NCI-H187 (cell line): Measurements from ENCODE around the gene CAMK2D.

ENCODE experiments used
- DNase-seq, 2 experiments: peaks; one replicate each; lab custom pipeline; 2025; lab: John Stamatoyannopoulos, UW

Gene CAMK2D

DNA sequence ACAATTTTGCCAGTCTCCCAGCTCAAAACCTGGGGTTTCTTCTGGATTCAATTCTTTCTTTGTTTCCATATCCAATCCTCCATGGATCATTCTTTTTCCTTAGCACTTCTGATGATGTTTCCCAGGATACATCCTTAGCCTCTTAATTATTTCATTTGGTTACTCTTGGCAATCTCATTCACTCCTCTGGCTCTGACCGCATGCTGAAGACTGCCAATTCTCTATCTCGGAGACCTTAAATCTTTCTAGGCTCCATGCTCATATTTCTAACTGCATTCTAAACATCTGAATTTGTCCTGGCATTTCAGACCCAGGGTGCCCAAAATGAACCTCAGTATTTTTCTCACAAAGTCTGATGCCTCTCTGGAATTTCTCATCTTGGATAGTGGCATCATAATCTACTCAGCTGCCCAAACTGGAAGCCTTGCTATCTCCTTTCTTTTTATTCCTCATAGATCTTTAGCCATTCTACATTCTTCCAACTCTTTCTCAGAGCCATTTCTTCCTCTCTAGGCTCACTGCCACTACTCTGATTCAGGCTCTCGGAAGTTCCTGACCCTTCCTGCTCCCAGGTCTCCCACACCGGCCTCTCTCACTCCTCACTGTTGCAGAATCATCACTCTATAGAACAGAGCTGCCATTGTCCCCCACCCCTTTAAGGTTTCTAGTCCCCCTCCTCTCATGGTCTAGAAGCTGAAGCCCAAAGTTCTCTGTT is 290.2 kb downstream of the CAMK2D start:
- DNase-seq, result no peak

DNA sequence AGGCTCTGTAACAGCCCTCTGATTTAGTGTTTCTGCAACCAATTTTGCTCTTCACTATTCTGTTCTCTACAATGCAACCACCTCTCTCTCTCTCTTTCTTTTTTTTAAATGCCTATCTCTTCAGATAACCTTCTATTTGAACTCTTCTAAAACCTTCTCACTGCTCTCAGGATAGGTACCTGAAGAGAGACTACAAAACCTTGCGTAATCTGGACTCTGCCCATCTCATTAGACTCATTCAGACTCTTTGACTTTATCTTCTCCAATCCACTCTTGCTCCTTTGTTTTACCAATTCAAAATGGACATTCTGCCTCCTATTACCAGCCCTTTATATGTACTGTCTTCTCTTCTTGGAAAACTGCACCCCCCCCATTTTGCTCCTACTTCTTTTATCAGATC is 291.6 kb downstream of the CAMK2D start:
- DNase-seq, result no peak

DNA sequence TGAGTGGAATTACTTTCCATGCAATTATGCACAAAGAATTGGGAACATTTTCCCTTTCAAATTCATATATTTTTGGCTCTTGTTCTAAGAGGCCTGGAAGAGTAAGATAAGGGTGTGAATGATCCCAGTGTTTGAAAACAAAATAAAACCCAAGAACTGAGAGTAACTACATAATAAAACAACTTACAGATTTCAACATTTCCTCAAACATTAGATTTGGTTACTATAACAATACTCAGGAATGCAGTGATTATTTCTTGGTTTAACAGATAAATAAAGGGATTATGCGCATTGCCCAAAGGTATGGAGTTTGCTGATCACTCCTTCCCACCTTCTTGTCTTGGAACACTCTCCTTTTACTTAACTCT is 292.5 kb downstream of the CAMK2D start:
- no peak for DNase-seq

DNA sequence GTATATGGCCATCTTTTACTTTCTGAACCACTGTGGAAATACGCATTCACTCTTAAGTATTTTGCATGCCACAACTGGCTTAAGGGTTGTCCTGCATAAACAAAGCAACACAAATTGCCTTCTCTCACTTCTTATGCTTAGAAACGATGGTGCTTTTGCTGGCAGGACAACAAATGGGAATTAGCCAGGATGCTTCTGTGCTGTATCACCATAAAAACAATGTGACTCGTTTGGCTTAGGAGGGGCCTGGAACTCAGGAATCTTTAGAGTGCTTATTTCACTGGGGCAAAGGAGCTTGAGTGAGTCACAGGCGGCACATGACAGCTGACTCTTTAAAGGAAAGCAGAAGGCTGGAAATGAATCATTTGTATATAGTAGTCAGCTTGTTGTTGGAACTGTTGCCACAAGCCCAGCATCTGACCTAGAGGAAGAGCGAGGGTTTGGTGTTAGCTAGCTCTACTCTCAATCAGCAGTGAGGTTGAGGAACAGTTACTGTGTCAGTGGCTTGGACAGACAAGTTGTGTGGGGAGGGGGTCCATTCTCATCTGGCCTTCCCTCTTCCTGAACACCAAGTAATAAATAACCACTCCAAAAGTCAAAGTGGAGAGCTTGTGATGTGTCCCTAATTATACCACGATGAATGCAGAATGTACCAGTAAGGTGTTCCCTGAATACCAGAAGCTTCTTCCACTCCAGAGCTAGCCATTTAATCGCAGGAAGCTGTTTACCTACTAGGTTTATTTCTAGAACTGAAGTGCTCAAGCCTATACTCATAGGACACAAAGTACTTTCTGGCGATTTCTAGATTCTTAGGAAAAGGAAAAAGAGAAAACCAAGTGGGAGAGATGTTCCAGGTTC is 293.1 kb downstream of the CAMK2D start:
- DNase-seq, result no peak

DNA sequence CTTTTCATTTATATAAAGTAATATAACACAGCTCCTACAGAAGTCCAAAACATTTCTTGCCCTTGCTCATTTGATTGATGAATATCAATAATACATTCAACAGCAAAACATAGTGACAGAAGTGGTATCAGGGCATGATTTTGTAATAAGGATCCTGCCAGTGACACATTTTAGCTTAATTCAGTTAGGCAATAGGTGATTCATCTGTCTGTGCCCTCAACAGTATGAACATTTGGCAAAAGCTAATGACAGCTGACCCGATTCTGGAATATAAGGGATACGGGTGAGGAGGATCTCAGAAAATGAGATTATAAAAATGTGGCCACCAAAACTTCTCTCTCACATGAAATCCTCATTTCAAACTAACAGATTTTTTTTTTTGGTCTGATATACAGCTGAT is 294.0 kb downstream of the CAMK2D start:
- no peak for DNase-seq

DNA sequence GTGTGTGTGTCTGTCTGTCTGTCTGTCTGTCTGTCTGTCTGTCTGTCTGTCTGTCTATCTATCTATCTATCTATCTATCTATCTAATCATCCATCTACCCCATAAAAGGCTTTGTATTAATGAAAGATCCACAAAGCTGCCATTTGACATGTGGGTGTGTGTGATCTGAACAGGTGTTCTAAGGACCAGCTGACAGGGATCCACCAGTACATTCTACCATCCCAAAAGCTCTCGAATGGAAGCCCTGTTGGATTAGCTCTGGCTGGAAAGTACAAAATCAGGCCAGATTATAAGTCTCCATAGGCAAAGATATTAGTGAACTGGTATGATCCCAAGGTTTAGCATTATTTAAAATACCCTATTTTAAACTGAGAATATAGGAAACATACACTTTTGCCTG is 299.3 kb downstream of the CAMK2D start:
- DNase-seq, result no peak

DNA sequence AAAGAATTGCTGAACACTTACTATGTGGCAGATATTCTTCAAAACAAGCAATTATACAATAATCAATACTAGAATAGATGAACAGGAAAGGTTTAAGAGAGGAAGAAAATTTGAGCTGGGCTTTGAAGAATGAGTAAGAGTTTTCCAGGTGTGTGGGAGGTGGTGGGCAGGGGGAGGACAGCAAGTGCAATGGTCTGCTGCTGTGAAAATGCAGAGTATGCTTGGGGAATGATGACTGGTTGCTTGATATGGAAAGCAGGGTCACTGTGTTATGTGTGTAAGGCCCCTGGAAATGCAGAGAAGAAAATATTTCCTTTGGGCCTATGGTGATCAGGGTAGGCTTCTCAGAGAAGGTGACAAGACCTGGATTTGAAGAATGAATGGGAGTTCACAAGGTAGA is 300.3 kb downstream of the CAMK2D start:
- DNase-seq, result no peak

DNA sequence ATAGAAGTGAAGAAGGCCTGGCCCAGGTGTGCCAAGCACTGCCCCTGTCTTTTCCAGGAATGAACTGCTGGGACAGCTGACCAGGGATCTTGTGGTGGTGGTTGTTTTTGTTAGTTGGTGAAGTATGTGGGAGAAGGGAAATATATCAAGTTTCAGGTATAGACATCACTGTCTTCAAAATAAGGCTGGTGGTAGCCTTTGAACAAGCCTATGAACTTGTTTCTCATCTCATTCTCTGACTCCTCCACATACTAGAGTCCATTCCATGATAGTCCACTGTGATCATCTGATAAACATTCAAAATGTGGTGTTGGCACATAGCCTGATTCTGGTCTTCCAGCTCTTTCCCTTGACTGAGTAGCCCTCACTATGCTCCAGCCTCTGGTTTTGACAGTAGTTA is 303.7 kb downstream of the CAMK2D start:
- DNase-seq, result no peak

DNA sequence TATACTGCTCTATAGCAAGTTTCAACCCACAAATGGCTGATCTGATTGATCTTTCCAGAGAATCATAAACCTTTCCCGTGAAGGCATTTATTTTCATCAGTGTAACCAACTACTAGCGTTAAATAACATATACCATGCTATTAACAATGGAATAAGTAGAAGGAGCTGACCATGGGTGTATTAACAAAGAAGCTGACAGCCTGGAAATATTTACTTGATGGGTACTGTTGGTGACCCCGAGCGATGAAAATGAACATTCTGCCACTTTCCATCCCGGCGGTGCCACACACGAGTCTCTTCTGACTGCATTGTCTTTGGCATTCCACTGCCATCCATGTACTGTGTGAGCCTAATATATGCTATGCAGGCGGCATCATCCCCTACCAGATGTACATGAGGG is 304.4 kb downstream of the CAMK2D start:
- DNase-seq, result no peak

DNA sequence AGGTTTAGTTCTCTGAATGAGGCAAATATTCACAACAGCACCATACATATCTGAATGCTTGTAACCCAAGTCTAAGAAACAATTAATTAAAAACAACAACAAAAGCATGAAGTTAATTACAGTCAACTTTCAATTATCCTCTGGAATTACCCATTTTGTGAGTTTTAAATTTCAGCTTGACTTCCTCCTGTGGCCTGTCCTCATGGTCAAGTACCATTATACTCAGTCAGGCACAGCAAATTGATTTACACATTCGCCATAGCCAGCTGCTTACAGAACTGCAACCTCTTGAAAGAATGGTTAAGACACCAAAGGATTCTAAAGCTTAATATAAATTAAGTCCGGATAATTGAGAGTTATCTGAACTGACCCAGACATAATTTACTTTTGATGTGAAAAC is 306.5 kb downstream of the CAMK2D start:
- no peak for DNase-seq

DNA sequence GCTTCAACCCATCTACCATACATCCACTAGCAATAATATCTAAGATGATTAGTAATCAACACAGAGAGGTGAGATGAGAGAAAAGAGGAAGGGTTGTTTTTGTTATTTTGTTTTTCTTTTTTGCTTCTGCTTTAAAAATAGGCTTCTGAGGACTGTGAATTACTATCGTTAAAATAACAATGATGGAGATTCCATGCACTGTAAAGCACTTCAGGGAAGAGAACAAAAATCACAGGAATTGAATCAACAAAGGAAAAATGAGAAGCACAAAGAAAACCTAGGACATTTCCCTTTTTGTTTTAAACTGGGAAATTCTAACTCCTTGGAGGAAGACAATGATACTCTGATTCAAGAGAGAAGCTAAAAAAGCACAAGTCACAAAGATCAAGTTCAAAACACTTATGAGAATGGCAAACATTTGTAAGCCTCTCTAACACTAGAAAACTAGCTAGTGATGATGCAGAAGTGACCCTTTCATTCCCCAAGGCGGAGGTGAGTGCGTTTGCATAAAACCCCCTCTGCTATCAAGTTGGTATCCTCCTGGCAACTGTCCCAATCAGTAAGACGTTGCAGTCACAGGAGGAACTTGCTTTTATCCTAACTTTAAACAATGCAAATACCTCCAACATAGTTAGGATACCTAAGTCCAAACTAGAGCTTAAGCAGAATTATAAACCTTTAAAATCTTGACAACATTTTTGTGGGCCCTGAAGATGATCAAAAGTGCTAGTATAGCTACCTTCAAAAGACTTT is 308.5 kb downstream of the CAMK2D start:
- DNase-seq, result no peak

DNA sequence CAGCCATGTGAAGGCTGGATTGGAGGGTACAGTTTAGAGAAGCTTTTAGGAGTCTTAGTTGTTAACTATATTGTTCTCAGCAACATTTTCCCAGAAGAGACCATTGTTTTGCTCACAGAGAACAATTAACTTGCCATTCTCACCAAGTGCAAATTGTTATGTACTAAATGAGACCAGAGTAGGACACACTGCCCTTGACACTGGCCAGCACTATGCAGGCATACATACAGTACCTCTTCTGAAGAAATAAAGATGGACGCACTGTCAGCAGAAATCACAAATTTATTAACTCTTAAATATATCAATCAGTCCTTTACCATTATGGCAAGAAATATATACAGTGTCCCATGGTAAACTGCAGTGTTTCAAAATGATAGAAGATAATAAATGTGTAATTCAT is 309.4 kb downstream of the CAMK2D start:
- DNase-seq, result no peak

DNA sequence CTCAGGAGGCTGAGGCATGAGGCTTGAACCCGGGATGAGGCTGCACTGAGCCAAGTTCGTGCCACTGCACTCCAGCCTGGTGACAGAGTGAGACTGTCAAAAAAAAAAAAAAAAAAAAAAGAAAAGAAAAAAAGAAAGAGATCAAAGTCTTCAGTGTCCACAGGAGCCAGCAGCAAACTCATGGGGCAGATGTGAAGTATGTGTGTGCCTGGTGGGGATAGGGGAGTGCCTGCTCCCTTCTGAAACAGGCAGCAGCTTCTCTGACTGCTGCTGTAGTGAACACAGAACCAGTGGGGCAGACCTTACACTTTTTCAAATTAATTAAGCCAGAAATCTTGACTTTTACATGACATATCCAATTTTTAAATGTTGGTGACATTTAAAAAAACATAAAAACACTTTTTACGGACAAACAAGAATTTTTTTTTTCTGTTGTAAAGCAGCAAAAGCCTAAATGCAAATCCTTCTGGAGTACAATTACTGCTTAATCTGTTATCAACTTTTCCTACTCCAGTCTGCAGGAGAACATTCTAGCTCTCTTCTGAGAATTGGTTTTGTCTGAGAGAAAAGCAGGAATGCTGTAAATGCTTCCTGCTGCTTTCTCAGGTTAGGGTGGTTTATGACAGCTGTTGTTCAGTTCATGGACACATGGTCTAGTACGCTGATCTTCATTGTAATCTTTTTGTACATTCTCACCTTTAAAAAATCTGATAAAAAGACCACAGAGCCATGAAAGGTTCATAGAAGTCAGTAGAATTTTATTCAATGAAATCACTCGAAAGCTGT is 311.1 kb downstream of the CAMK2D start:
- no peak for DNase-seq

DNA sequence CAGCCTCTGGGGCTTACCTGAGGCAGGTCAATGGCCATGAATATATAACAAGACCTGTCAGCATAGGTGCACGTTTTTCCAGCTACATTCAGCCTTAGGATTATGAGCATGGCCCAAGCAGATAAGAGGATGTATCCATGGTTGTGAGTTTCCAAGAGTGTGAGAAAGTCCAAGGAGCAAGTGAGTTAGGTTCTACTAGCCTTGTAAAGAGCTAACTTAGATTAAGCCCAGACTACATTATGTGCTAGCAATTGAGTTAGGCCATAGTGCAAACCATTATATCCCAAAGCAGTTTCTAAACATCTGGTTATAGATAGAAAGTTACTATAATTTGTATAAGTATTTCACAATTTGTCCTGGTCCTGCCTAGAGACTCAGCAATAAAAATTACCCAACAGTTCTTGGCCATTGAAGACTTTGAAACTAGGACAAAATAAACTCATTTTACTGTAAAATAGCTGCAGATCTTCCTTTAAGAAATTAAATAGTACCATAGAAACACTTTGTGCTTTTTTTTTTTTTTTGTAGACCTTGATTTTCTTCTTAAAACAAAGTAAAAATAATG is 312.0 kb downstream of the CAMK2D start:
- no peak for DNase-seq

DNA sequence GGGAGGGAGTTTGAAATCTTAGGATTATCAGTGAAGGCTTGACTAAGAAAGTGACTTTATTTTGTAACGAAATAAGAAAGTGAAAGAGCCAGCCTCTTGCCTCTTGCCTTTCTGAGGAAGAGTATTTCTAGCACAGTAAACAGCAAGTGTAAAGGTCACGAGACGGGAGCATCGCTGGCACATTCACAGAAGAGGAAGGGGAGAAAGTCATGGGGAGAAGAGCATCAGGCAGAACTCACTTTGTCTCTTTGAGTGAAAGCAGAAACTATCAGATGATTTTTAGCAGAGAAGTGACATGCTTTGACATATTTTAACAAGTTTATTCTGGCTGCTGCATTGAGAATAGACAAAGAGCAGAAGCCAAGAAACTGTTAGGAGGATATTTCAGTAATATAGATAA is 313.8 kb downstream of the CAMK2D start:
- no peak for DNase-seq

DNA sequence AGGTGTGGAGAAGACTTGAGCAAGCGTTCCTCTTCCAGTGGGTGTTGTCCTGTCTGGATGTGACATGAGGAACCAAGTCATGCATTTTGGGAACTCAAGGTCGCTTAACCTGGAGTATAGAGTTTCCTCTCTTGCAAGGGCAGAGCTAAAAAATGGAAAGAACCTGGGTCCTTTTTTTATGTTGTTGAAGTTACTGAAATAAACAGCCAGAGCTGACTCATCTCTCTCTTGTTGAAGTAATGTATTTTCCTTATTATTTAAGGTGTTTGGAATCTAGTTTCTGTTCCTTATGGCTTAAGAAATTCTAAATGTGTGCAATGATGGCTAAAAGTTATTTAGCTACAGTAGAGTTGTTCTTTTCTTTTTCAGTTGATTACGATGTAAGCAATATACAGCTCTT is 314.5 kb downstream of the CAMK2D start:
- DNase-seq, result no peak

DNA sequence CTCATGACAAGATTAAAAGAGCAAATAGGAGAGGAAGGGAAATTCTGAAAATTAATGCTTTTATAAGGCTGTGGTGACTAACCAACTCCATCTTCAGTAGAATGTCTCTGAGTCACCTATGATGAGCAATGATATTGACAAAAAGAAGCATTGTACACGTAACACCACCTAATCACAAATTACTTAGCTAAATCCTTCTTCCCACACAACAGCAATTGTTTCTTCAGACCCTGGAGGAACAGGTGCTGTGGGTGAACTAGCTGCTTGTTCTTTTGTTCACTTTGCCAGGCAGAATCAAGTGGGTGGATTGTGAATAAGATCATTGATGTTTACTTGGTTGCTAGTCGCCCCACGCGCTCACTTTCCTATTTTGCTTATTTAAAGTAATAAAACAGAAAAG is 315.5 kb downstream of the CAMK2D start:
- DNase-seq, result no peak

DNA sequence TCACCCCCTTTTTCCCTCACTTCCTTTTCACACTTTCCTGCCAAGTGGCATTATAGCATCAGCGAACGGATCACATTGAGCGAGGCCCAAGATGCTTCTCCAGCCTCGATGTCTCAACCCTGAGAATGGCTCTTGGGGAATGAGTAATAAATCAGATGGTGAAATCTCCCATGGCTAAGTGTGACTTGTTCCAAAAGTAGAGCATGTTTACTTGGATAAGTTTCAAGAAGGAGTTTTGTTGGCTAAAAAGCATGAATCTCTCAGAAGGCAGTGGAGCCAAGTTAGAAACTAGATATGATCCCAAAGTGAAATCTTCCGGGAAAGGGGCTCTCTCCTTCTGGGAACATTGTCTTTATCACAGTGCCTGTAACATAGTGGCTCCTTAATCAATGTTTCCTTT is 316.3 kb downstream of the CAMK2D start:
- DNase-seq, result no peak

DNA sequence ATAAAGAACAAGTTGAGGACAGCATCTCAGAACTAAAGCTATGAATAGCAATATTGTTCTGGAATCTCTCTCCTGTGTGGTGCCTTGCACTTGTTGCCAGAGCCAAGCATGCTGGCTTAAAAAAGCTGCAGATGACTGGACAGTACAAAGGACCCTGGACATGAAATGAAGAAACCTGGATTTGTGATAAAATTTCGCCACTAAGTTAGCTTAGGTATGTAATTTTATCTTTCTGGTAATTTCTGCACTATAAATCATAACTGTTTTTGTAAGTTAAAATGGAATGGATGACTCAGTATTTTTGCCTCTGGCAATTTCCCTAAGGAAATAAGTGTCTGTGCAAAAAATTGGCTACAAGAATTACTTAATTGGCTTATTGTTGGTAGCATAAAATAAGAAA is 317.2 kb downstream of the CAMK2D start:
- DNase-seq, result no peak

DNA sequence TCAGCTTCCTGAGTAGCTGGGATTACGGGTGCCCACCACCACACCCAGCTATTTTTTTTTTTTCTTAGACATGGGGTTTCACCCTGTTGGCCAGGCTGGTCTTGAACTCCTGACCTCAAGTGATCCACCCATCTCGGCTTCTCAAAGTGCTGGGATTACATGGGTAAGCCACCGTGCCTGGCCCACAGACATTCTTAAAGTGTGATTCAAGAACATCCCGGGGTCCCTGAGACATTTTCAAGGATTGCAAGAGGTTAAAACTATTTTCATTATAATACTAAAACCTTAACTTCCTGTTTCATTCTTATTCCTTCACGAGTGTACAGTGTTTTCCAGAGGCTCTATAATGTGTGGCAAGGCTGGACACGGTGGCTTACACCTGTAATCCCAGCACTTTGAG is 318.7 kb downstream of the CAMK2D start:
- no peak for DNase-seq

DNA sequence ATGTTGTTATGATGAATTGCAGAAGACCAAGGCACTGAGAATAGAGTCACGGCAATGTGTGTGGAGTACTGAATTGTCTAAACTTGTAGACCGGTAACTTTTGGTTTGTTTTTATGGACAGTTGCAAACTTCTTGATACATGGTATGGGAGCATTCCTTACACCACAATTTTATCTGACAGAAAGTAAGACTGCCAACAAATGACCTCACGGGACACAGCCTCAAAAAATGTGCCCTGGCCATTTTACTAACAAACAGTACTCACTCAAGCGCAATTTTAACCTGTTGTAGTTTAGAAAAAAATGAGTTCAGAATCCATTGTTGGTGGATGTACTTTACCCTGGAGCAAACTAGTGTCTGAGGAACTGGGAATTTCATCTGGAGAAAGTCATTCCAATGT is 321.2 kb downstream of the CAMK2D start:
- no peak for DNase-seq

DNA sequence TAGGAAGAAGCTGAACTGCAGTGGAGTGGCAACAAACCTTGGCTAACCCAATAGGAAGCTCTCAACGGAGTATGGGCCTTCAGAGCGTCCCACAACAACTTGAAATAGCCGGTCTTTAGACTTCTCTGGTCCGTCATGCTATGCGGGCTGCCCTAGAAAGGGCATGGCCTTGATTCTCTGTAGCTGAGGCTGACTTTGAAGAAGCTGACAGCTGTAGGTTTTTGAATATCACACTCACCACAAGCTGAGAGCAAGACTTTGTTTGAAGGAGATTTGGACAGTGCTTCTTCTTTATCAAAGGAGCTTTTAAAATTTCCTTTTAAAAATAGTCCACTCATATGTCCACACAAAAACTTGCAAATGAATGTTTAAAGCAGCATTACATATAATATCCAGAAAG is 322.9 kb downstream of the CAMK2D start:
- no peak for DNase-seq
